ENCODE results near the gene PYCR2. TPM values are rescaled to one million over a fixed set of nuclear protein-coding genes. Genes with fewer than 3 reads are reported as not detected.
"Not testable (repeated sequence)": the region's sequence is repeated elsewhere in the genome, so short reads cannot be mapped to it uniquely, and the experiment has no call there.

PYCR2 gene
- total and polyA plus RNA-seq, 11 donors = 53.6 to 89.0 (median 65.1) TPM

- H3K9me3 ChIP-seq = no peaks in the 10 kb centered on the region
- no peaks in the 10 kb centered on the region for H3K36me3 ChIP-seq
- H3K4me1 ChIP-seq = peaks cover 14 to 40% (median 27%) of the 10 kb centered on the region in 12 donors
- DNase-seq (peak in 2 of 5 donors; percentile 39 to 41), ATAC-seq (peak; percentile 23 to 59 (median 36))
- intact Hi-C loops (cut with DNase I) = no loop called here
- peak within 1 kb of the TSS in 2 of 12 donors; percentile 10 to 31 for H3K4me3 ChIP-seq
- no peak for TF ChIP-seq POLR2A (IDR thresholded peaks at IDR 0.05)
- TF ChIP-seq CTCF (IDR thresholded peaks at IDR 0.05) = no peak
- WGBS, 4 donors = 28 to 41% (median 33%) methylated on average over 5 to 6 of the region's 6 CpGs
- H3K27ac ChIP-seq = peak within 1 kb of the TSS in 11 of 12 donors; percentile 2 to 80 (median 58)
- H3K27me3 ChIP-seq = no peaks in the 10 kb centered on the region
These were observed 17.3 kb upstream of the PYCR2 start, which contains the start of gene LEFTY2 for GRCh38 chr1:225941187-225941941. Gene LEFTY2 (minus strand): TSS chr1:225941220. CDS start chr1:225941140, 80 bp downstream.

GRCh38 chr1:225940385-225941151, 16.5 kb upstream of the PYCR2 start:
- intact Hi-C loops (cut with DNase I) = no loop called here
- ATAC-seq (peak in 3 of 4 donors; percentile 33 to 57 (median 34)), DNase-seq (peak in 3 of 5 donors; percentile 43 to 69 (median 46))
- Histone ChIP-seq H3K27me3 (no peaks in the 10 kb centered on the region), H3K27ac (peak overlapping the region in 11 of 12 donors; percentile 2 to 80 (median 58)), H3K36me3 (no peaks in the 10 kb centered on the region), H3K9me3 (no peaks in the 10 kb centered on the region), H3K4me1 (peaks cover 14 to 40% (median 27%) of the 10 kb centered on the region in 12 donors), H3K4me3 (peak overlapping the region in 2 of 12 donors; percentile 10 to 31)
- TF ChIP-seq CTCF (IDR thresholded peaks at IDR 0.05) (no peak), POLR2A (IDR thresholded peaks at IDR 0.05) (no peak)
- WGBS, 4 donors = 59 to 87% (median 71%) methylated on average over 13 to 25 of the region's 25 CpGs

GRCh38 chr1:225939939-225940310, 15.9 kb upstream of the PYCR2 start:
- 78 to 100% (median 86%) methylated on average over 1 to 8 of the region's 8 CpGs for whole genome bisulfite sequencing, 4 donors
- H3K27me3 ChIP-seq; H3K4me3 ChIP-seq; H3K36me3 ChIP-seq; H3K27ac ChIP-seq; DNase-seq; H3K9me3 ChIP-seq; intact Hi-C loops (cut with DNase I); ATAC-seq: not testable (repeated sequence)
- H3K4me1 ChIP-seq = peaks cover 14 to 40% (median 27%) of the 10 kb centered on the region in 12 donors

- H3K27me3 ChIP-seq; H3K4me3 ChIP-seq; H3K27ac ChIP-seq; H3K9me3 ChIP-seq; H3K36me3 ChIP-seq; intact Hi-C loops (cut with DNase I); DNase-seq: not testable (repeated sequence)
- peak in 2 of 4 donors; percentile 13 for ATAC-seq
- WGBS, 4 donors = 42 to 59% (median 50%) methylated on average over 41 to 64 of the region's 69 CpGs
- peaks cover 14 to 37% (median 27%) of the 10 kb centered on the region in 12 donors for H3K4me1 ChIP-seq
These were observed 15.3 kb upstream of the PYCR2 start for GRCh38 chr1:225939097-225939938.

Data from heart left ventricle (tissue), 16 donors.